Tibial nerve (tissue), 4 donors: ENCODE data around the gene EGFL7.

Source experiments
- CTCF ChIP-seq, 5 experiments: fragments of 200-600 bp in 3 of 5; fragments of 450-650 bp in 2 of 5; sonication (generic) in 3 of 5; IDR thresholded peaks; one replicate each; pipeline ENCODE4 v1.5.1; 2016 to 2019; ENCODE audit warnings: antibody characterized with exemption in 5 of 5, mild to moderate bottlenecking in 3 of 5, moderate library complexity in 2 of 5
- EP300 ChIP-seq, 2 donors: sonication (generic); formaldehyde crosslinking; IDR thresholded peaks; one replicate each; pipeline ENCODE4 v1.6.1; 2017; ENCODE audit warnings: antibody characterized with exemption in 2 of 2, mild to moderate bottlenecking in 1 of 2

- TF ChIP-seq CTCF (IDR thresholded peaks at IDR 0.05) (peak; percentile 77 to 92 (median 86)), EP300 (IDR thresholded peaks at IDR 0.05) (peak in 1 of 2 donors; percentile 71)
Observed at GRCh38 chr9:136644593-136645351, 17.9 kb upstream of the EGFL7 start.
